ENCODE measurements around the gene PPP1R9A. TPM values are rescaled to one million over a fixed set of nuclear protein-coding genes. Genes with fewer than 3 reads are reported as not detected.

Gene PPP1R9A
- total RNA-seq, 2 donors from 2014 or later = 15.1 to 29.4 TPM

DNA sequence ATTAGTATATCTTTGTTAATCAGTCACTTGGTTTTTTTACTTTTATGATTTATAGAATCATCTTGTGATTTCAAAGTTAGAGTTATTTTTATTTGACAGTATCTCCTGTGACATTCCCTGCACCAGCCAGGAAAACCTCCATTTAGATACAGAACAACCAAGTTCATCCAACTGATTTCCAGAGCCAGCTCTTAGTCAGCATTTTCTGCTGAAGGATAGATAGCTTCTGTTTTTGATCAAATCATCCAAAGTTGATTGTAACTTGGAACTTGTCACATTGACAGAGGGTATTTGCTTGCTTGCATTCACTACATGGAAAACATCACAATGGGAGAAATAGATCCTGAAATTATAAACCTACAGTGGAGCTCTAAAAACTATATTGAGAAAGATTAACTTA is 294.3 kb downstream of the PPP1R9A start:
- no peak for DNase-seq (ENCODE audit: low spot score)
- intact Hi-C loops (cut with DNase I) = loop anchor here (10.0 kb wide), 1 partner anchor 273 kb away; no protein-coding TSS in a partner anchor
- TF ChIP-seq, protein P1, sequence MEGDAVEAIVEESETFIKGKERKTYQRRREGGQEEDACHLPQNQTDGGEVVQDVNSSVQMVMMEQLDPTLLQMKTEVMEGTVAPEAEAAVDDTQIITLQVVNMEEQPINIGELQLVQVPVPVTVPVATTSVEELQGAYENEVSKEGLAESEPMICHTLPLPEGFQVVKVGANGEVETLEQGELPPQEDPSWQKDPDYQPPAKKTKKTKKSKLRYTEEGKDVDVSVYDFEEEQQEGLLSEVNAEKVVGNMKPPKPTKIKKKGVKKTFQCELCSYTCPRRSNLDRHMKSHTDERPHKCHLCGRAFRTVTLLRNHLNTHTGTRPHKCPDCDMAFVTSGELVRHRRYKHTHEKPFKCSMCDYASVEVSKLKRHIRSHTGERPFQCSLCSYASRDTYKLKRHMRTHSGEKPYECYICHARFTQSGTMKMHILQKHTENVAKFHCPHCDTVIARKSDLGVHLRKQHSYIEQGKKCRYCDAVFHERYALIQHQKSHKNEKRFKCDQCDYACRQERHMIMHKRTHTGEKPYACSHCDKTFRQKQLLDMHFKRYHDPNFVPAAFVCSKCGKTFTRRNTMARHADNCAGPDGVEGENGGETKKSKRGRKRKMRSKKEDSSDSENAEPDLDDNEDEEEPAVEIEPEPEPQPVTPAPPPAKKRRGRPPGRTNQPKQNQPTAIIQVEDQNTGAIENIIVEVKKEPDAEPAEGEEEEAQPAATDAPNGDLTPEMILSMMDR (IDR thresholded peaks at IDR 0.05) = no peak
- TF ChIP-seq POLR2A (IDR thresholded peaks at IDR 0.05) = no peak
- no peak for TF ChIP-seq POLR2AphosphoS5 (IDR thresholded peaks at IDR 0.05)
- Histone ChIP-seq H3K4me1 (replicated peaks) (no peaks in the 10 kb centered on the region), H3K27me3 (replicated peaks; ENCODE audit: insufficient read depth) (no peaks in the 10 kb centered on the region), H3K27ac (no peak overlapping the region), H3K4me3 (no peak overlapping the region), H3K36me3 (no peaks in the 10 kb centered on the region), H3K9me3 (no peaks in the 10 kb centered on the region)

DNA sequence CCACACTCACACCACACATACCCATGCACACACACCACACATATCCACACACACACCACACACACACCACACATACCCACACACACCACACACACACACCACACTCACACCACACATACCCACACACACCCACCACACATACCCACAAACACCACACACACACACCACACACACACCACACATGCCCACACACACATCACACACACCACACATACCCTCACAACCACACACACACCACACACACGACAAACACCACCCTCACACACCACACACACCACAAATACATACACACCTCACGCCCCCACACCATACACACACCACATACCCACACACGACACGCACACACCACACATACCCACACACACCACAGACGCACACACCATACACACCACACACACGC is 297.2 kb downstream of the PPP1R9A start:
- intact Hi-C loops (cut with DNase I) = loop anchor here (10.0 kb wide), 1 partner anchor 270 kb away; no protein-coding TSS in a partner anchor
- H3K27ac ChIP-seq = no peak overlapping the region
- WGBS = 97% methylated on average over 6 of the region's 6 CpGs
- no peaks in the 10 kb centered on the region for H3K27me3 ChIP-seq (replicated peaks; ENCODE audit: insufficient read depth)
- no peaks in the 10 kb centered on the region for H3K4me1 ChIP-seq (replicated peaks)
- TF ChIP-seq POLR2AphosphoS5 (IDR thresholded peaks at IDR 0.05) = no peak
- TF ChIP-seq, protein P1 (IDR thresholded peaks at IDR 0.05) = no peak
- TF ChIP-seq POLR2A (IDR thresholded peaks at IDR 0.05) = no peak
- H3K36me3 ChIP-seq = no peaks in the 10 kb centered on the region
- no peaks in the 10 kb centered on the region for H3K9me3 ChIP-seq
- no peak overlapping the region for H3K4me3 ChIP-seq
- no peak for DNase-seq (ENCODE audit: low spot score)

DNA sequence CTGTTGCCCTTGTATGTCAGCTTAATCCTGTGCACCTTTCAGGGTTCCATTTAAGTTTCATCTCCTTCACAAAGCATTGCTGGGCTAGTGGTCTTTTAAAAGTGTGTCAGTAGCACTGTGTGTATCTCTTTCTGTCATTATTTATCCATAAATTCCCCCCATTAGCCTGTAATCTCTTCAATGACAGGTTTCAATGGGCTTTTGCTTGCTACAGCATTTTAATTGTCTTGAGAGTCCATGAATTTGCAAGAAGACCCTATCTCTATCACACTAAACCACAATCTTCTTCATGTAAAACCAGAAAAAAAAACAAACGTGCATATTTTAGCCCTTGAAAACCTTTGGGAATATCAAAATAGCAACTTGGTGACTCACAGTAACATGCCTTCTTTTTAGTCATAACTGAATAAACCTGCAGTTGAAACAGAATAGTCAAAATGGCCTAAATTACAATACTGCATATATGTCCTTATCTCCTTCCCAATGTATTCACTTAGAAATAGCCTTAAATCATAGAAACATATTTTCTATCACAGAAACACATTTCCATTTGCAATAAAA is 298.4 kb downstream of the PPP1R9A start:
- 62% methylated on average over 1 of the region's 1 CpG for WGBS
- no peak overlapping the region for H3K4me3 ChIP-seq

DNA sequence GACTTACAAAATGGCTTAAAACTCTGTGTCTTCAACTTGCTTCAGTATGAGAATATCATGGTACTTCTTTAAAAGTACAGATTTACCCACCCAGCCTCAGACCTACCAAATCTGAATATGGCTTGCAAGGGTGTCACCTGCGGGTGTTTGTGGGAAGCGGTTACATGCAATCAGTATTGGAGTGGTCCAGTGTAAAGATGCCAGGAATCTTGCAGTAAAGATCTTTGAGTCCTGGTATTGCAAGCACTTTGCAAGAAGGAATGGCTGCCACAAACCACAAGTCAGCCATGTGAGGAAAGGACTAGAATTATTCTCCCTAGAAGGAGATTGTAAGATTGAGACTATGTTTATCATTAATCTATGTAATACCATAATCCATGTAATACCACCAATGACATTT is 301.9 kb downstream of the PPP1R9A start:
- Histone ChIP-seq H3K27ac (no peak overlapping the region), H3K4me3 (no peak overlapping the region), H3K4me1 (replicated peaks) (no peaks in the 10 kb centered on the region), H3K9me3 (no peaks in the 10 kb centered on the region), H3K27me3 (replicated peaks; ENCODE audit: insufficient read depth) (no peaks in the 10 kb centered on the region), H3K36me3 (no peaks in the 10 kb centered on the region)
- WGBS = 93% methylated on average over 2 of the region's 2 CpGs
- no peak for TF ChIP-seq POLR2AphosphoS5 (IDR thresholded peaks at IDR 0.05)
- intact Hi-C loops (cut with DNase I) = loop anchor here (10.0 kb wide), 1 partner anchor 266 kb away; no protein-coding TSS in a partner anchor
- no peak for DNase-seq (ENCODE audit: low spot score)

More for the DNA sequence above, 298.4 kb downstream of the PPP1R9A start:
- TF ChIP-seq POLR2A (IDR thresholded peaks at IDR 0.05) (no peak), POLR2AphosphoS5 (IDR thresholded peaks at IDR 0.05) (no peak)
- TF ChIP-seq, protein P1 (IDR thresholded peaks at IDR 0.05) = no peak
- H3K9me3 ChIP-seq = no peaks in the 10 kb centered on the region
- H3K27ac ChIP-seq = no peak overlapping the region
- intact Hi-C loops (cut with DNase I) = loop anchor here (10.0 kb wide), 1 partner anchor 269 kb away; no protein-coding TSS in a partner anchor
- H3K4me1 ChIP-seq (replicated peaks) = no peaks in the 10 kb centered on the region
- no peaks in the 10 kb centered on the region for H3K27me3 ChIP-seq (replicated peaks; ENCODE audit: insufficient read depth)
- DNase-seq (ENCODE audit: low spot score) = no peak
- no peaks in the 10 kb centered on the region for H3K36me3 ChIP-seq

DNA sequence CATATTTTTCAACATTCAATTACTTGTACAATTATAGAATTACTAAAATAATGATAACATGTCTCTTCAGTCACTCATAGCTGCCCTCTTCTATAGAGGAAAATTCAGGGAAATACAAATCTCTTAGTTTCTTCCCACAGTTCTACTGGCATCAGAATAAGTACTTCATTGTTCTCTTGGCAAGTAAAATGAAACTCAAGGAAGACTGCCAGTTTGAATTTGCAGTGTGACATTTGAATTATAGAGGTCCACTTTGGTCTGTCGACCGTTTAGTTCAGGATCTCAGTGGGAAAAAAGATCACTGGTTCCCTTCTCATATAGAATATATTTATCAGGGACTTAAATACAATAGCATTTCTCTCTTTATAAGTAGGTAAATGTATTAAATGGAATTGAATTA is 302.4 kb downstream of the PPP1R9A start:
- WGBS = 14% methylated on average over 2 of the region's 2 CpGs
- Histone ChIP-seq H3K27ac (no peak overlapping the region), H3K27me3 (replicated peaks; ENCODE audit: insufficient read depth) (no peaks in the 10 kb centered on the region), H3K36me3 (no peaks in the 10 kb centered on the region), H3K4me3 (no peak overlapping the region), H3K9me3 (no peaks in the 10 kb centered on the region), H3K4me1 (replicated peaks) (no peaks in the 10 kb centered on the region)
- DNase-seq (ENCODE audit: low spot score) = no peak
- intact Hi-C loops (cut with DNase I) = loop anchor here (10.0 kb wide), 1 partner anchor 265 kb away; no protein-coding TSS in a partner anchor
- TF ChIP-seq POLR2AphosphoS5 (IDR thresholded peaks at IDR 0.05) (no peak), POLR2A (IDR thresholded peaks at IDR 0.05) (no peak)
- TF ChIP-seq, protein P1 (IDR thresholded peaks at IDR 0.05) = no peak

All from prostate gland (tissue), 2 donors.